Jurkat, Clone E6-1 (cell line): ENCODE data around the gene NCCRP1.

ENCODE experiments used
- DNase-seq: peaks from one replicate; pipeline ENCODE4 v3.0.0-alpha.2; 2011; ENCODE audit warnings: low read depth, low spot score
- H3K4me3 ChIP-seq: 2 replicates; pipeline ENCODE4 v1.5.1; 2011; ENCODE audit warnings: mild to moderate bottlenecking, low read length, control low read depth, moderate library complexity

NCCRP1 gene

DNA sequence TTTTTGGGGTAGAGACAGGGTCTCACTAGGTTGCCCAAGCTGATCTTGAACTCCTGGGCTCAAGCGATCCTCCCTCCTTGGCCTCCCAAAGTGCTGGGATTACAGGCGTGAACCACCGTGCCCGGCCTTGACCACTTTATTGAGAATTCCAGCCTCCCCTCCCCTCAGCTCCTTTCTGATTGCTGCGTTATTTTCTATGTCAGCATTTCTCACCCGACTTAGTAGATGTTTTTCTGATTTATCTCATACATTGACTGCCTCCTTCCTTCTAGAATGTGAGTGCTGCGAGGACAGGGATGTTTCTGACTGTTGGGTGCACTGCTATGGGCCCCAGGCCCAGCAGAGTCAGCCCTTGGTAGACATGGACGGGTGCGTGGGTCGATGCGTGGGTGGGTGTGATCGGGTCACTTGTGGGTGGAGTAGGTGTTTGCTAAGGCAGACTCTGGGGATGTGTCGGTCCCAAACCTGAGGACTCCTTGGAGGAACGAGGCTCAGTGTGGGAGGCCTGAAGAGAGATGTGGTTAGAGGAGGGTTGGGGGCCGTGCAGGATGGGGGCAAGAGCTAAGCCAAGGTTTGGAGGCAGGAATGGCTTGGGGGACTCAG is 34.2 kb upstream of the NCCRP1 start:
- no peak for DNase-seq
- H3K4me3 ChIP-seq = no peak overlapping the region

DNA sequence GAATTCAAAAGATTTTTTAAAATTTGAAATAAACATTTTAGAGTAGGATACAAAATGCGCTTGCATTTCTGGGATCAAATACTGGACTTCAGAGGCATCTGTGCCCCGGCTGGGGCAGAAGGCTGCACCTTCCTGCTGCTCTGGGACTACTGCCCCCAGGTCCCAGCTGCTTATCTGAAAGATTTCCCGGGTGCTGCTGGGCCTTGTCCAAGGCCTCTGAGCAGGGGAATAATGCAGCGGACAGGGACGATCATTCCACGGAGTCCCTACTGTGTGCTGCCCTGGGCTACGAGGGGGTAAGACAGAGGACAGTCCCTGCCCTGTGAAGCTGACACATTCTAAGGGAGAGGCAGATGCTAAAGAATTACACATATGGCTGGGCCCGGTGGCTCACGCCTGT is 33.1 kb upstream of the NCCRP1 start:
- no peak overlapping the region for H3K4me3 ChIP-seq
- DNase-seq = no peak

- H3K4me3 ChIP-seq = no peak overlapping the region
- DNase-seq = no peak
Measured at GRCh38 chr19:39164289-39164688, 32.5 kb upstream of the NCCRP1 start.

- H3K4me3 ChIP-seq = no peak overlapping the region
- no peak for DNase-seq
Measured at GRCh38 chr19:39165857-39166256, 30.9 kb upstream of the NCCRP1 start.

DNA sequence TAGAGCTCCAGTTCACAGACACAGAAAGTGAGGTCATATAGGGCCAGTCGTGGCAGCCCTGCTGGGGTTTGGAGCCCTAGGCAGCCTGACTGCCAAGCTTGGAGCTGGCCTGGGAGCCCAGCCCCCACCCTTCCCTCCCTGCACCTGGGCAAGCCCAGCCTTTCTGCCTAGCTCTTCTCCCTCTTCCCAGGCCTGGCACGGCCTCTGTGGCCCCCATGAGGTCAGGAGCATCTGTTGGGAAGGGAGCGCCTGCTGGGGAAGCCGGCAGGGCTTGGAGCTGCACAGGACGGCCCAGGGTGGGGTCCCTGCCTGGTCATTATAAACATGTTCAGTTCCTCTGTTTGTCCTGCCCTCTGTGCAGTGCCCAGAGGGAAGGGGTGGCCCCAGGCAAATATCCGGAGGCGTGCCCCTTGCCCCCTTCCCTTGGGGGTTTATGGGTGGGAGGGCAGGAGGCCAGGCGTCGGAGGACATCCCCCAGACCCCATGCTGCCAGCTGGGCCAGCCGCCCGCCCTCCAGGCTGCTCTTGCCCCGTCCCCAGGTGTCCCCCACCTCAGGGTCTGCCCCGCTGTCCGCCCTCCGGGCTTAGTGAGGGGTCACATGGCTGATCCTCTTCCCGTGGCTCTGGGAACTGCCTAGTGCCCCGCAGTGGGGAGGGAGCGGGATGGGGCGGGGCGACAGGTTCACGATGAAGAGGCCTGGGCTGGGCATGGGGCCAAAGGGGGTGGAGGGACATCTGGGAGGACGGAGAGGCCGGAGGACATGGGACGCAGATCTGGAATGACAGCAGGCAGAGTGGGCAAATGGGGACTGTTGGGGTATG is 30.0 kb upstream of the NCCRP1 start:
- DNase-seq = no peak

GRCh38 chr19:39167461-39168257 is 29.1 kb upstream of the NCCRP1 start:
- no peak overlapping the region for H3K4me3 ChIP-seq
- no peak for DNase-seq

More for the DNA sequence above, 30.0 kb upstream of the NCCRP1 start:
- no peak overlapping the region for H3K4me3 ChIP-seq

- H3K4me3 ChIP-seq = no peak overlapping the region
- DNase-seq = no peak
Measured at GRCh38 chr19:39168258-39169142, 28.3 kb upstream of the NCCRP1 start.

GRCh38 chr19:39169143-39169810 is 27.5 kb upstream of the NCCRP1 start:
- H3K4me3 ChIP-seq = no peak overlapping the region
- no peak for DNase-seq

- H3K4me3 ChIP-seq = no peak overlapping the region
- no peak for DNase-seq
Measured at GRCh38 chr19:39170386-39171231, 26.2 kb upstream of the NCCRP1 start.

DNA sequence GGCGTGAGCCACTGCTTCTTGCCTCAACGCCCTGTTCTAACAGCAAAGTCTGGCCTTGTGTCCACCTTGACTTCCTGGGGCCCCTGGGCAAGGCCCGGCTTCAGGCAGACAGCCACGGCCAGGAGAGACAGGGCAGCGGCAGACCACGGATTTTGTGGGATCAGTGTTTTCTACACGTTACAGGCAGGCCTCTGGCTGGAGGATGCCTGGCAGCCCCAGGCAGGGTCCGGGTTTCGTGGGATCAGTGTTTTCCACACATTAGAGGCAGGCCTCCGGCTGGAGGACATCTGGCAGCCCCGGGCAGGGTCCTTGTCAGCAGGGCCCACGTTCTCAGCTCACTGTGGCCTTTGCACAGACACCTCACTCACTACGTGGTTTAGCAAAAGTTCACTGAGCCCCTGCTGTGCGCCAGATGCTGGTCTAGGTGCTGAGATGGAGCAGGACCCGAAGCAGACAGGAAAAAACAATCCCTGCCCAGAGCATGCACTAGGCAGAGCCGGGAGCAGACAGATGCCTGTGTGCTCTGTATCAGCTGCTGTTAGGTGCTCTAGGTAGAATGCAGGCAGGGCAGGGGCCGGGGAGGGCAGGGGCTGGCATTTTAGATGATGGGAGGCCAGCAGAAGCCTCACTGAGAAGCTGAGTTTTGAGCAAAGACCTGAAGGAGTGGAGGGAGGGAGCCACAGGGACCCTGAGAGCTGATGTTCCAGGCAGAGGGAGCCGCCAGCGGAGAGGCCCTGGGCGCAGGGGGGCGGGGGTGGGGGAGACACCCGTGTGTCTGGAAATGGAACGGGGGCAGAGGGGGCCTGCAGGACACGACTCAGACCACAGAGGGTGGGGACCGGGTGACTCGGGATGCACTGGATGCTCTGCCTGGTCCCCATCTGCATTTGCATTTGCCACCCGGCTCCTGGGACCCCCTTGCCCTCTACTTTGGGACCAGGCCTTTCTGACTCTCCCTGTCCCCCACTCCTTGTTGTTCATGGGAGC is 25.0 kb upstream of the NCCRP1 start:
- DNase-seq = no peak
- no peak overlapping the region for H3K4me3 ChIP-seq

- no peak overlapping the region for H3K4me3 ChIP-seq
- no peak for DNase-seq
Measured at GRCh38 chr19:39172700-39173501, 23.9 kb upstream of the NCCRP1 start.

DNA sequence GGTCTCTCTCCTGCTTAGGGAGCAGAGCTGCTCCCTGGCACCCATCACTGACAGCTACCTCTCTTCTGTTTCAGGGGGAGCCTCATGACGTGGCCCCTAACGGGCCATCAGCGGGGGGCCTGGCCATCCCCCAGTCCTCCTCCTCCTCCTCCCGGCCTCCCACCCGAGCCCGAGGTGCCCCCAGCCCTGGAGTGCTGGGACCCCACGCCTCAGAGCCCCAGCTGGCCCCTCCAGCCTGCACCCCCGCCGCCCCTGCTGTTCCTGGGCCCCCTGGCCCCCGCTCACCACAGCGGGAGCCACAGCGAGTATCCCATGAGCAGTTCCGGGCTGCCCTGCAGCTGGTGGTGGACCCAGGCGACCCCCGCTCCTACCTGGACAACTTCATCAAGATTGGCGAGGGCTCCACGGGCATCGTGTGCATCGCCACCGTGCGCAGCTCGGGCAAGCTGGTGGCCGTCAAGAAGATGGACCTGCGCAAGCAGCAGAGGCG is 23.2 kb upstream of the NCCRP1 start:
- no peak for DNase-seq
- H3K4me3 ChIP-seq = no peak overlapping the region

DNA sequence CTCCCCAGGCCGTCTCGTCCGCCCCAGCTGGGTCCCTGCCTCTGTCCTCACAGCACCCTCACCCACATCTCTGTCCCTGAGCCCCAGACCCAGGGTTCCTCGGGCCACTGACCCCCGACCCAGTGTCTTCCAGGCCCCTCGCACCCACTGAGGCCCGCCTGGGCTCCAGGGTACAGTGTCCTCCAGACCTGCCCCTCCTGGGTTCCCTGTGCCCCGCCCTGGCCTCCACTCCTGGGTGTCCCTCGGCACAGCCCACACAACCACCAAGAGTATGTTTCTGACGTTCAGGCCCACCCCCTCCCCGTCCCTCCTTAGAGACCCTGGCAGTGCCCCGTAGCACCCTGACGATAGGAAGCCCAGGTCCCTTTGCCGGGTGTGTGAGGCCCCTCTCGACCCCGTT is 22.6 kb upstream of the NCCRP1 start:
- H3K4me3 ChIP-seq = no peak overlapping the region
- no peak for DNase-seq

DNA sequence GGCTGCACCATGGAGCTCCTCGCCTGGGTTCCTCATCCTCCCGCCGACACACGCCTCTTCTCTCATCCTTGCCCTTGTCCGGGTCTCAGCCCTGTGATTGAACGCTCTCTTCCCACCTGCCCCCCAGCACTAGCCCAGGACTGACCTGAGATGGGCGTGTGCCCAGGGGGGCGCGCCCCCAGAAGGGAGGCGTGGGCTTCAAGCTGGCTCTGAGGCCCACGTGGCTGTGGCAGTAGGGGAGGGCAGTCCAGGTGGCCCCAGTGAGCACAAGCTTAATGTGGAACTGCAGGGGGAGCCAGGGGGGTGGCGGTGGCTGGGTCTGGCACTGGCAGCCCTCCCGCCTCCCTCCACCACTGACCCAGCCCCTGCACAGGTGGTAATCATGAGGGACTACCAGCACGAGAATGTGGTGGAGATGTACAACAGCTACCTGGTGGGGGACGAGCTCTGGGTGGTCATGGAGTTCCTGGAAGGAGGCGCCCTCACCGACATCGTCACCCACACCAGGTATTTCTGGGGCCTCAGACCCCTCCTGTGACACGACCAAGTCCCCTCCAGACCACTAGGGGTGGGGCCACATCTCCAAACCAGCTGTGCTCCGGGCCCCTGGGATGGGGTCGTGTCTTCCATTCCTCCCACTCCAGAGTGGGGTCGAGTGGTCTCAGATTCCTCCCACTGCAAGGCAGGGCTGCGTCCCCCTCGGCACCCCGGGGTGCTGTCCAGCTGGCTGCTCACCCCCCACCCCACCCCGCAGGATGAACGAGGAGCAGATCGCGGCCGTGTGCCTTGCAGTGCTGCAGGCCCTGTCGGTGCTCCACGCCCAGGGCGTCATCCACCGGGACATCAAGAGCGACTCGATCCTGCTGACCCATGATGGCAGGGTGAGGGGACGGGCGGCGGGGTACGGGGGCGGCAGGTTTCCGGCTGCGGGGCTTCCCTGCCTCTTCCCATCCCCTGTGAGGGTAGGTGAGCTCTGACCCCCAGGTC is 21.9 kb upstream of the NCCRP1 start:
- H3K4me3 ChIP-seq = no peak overlapping the region
- no peak for DNase-seq

GRCh38 chr19:39175564-39175963 is 21.2 kb upstream of the NCCRP1 start:
- no peak overlapping the region for H3K4me3 ChIP-seq
- no peak for DNase-seq
